Hippocampal formation (tissue), 2 donors: Measurements from ENCODE around the gene RRM2.

Source experiments
- DNase-seq, 2 donors: peaks; one replicate each; lab custom pipeline; 2025; lab: John Stamatoyannopoulos, UW

RRM2 gene

GRCh38 chr2:10122500-10123280 lies at the start of gene RRM2:
RRM2 (plus strand) TSS chr2:10122739; CDS start chr2:10122799, 60 bp downstream.
- DNase-seq: peak; percentile 43 to 83

DNA sequence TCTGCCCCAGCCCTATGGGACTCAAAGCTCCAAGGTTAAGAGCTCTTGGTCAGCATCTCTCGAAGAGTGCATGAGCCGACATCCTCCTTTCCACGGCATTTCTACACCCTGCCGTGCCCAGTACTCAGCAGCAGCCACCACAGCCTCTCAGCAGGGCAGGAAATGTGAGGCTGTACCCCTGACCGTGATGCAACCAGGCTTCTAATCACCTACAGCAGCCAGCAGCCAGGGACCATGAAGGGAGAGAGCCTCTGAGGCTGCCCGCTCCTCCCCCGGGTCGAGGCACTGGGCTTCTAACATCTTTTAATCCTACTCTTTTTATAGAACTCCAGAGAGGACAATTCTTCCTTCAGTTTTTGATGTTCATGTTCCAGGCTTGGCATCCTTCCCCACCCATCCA lies 48.8 kb upstream of the RRM2 start:
- no peak for DNase-seq

GRCh38 chr2:10075101-10075500 lies 47.4 kb upstream of the RRM2 start:
- DNase-seq: no peak

- DNase-seq: no peak
Measured at GRCh38 chr2:10075571-10076209, 46.8 kb upstream of the RRM2 start.

GRCh38 chr2:10076511-10076910 lies 46.0 kb upstream of the RRM2 start:
- DNase-seq: no peak

DNA sequence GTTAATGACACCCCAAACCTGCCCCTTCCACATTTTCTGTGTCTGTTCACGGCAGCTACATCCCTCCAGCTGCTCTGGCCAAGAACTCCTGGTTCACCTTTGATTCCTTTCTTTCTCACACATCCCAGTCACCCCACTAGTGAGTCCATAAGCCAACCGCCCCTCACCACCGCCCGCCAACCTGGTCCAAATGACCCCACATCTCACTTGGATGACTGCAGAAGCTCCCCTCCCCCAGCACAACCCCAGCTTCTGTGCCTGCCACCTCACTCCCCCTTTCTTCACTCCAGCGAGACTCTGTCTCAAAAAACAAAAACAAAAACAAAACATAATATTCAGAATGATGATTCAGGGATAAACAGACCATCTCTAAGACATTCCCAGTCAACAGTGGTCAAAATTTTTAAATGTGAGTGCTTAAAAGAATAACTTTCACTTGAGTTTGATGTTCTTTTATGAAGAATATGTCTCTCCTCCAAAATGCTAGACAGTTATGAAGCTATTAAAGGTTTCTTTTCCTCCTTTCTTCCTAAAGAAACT lies 45.5 kb upstream of the RRM2 start:
- DNase-seq: no peak

- DNase-seq: no peak
Measured at GRCh38 chr2:10078001-10078400, 44.5 kb upstream of the RRM2 start.

- peak in 1 of 2 donors; percentile 28 for DNase-seq
Measured at GRCh38 chr2:10078704-10079265, 43.8 kb upstream of the RRM2 start.

- DNase-seq: peak in 1 of 2 donors; percentile 44
Measured at GRCh38 chr2:10079266-10079869, 43.2 kb upstream of the RRM2 start.

DNA sequence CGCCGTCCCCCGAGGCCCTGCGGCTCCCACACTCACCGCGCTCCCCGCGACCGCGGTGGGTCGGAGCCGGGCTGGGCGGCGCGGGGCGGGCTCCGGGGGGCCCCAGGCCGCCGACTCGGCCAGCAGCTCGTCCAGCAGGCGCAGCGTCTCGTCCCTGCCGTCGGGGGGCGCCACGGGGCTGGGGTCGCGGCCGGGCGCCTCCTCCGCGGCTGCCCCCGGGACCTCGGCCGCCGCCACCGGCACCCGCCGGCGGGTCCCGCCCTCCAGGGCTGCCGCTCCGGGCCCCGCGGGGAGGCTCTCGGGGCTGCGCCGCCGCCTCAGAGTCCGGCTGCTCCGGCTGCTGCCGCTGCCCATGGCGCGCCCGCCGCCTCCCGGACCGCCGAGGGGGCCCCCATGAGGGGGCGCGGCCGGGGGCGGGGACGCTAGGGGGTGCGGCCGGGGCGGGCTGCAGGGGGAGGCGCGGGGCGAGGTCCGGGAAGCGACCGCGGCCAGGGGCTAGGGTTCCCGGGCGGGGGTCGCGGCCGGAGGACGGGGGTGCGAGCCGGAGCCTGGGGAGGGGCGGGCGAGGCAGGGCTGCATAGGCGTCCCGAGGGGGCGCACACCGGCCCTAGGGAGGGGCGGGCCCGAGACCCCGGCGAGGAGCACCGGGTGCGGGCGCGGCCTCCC lies 42.5 kb upstream of the RRM2 start, which contains the start of gene CYS1:
TSS of gene CYS1 (minus strand) at position 542 of the 666 bp plus-strand sequence. CDS start at position 354, 188 bp downstream.
- DNase-seq: no peak

DNA sequence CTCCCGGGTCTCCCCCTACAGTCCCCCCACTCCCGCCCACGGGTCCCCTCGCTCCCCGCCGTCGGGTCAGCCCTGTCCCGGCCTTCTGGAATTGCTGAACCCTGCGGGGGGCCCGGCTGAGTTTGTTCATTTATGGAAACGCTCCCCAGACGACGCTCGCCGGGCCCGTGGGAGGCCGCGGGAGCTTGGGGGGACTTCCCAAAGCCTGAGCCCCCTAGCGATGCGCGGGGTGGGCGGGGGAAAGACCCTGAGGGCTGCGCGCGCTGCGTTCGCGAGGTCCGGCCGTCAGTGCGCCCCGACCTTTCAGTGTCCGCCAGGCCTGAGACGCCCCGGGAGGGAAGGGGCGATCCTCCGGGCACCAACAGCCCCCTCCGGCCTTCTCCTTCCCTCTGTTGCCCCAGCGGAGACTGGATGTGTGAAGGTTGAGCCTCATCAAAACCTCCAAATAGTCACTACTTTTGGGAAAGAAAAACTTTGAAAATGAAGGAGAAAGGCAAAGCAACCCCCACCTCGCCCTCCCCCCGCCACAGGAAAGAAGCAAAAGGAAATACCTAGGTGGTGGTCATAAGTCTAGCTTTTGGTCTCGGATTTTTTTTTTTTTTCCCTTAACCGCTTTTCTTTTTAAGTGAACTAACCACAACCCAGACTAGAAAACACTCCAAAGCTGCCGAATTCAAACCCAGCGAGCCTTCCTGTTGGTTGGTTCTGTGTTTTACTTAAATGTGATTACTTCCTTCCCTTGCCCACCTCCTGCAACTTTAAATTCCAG lies 41.8 kb upstream of the RRM2 start:
- DNase-seq: no peak

DNA sequence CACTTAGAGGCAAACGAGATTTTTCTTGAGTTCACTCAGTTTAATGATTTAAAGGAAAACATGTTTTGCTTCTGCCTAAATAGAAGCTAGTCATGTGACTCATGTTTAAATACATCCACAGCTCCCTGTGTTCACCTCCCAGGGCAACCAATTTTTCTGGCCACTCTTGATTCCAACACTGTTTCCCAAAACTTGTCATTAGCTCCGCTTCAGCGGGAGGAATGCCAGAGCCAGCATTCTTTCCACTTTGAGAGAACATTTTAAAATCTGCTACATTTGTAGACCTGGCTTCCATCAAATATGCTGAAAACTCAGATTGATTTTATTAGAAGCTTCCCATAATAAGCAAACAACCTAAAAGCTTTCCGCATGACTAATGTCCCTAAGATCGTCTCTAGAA lies 39.5 kb upstream of the RRM2 start:
- no peak for DNase-seq

DNA sequence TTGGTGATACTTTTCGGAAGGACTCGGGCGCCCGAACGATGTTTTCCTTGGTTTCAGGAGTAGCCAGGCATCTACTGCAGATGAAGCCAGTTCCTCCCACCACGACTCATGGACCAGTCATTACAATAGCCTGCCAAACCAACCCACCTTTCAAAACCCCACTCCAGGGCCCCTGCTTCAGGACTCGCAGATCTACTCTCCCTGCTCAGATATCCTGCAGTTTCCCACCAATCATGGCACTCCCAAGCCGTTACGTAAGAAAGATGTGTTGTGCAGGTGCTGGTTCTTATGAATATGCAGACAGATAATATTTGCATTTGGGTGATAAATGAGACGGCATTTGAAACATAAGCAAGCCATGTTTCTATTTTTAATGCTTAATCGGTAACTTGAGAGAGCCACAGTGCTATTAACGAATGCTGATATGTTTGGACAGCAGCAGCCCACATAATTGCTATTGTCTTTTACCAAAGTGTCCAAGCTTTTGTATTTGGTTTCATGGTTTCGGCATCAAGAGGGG lies 38.8 kb upstream of the RRM2 start:
- no peak for DNase-seq

GRCh38 chr2:10084223-10084865 lies 38.2 kb upstream of the RRM2 start:
- no peak for DNase-seq

DNA sequence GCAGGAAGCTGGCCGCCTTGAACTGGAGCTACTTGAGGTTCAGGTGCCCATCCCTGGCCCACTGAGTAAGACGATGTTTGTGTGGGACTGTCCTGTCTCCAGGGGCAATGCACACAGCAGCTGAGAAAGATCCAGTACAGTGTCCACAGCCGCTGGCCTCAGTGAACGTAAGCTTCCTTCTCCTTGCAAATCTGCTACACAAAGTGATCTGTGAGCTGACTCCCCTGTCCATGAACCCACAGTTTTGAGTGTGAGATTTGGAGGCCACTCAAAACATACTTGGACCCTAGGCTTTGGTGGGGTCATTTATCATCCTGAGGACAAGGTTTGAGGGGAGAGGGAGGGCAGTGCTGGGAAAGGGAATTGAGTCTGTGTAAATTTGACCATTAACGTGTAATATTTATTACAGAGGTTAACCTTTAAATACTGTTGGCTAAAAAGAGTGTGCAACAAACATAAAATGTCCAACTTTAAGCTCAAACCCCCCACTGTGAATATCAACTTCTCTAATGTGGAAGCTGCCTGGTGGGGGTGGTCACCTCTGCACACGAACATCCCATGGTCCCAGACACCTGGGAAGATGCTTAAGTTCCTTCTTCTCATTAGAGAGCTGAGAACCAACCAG lies 37.4 kb upstream of the RRM2 start:
- no peak for DNase-seq

GRCh38 chr2:10085668-10086059 lies 36.9 kb upstream of the RRM2 start:
- no peak for DNase-seq

- no peak for DNase-seq
Measured at GRCh38 chr2:10086950-10087349, 35.6 kb upstream of the RRM2 start.

DNA sequence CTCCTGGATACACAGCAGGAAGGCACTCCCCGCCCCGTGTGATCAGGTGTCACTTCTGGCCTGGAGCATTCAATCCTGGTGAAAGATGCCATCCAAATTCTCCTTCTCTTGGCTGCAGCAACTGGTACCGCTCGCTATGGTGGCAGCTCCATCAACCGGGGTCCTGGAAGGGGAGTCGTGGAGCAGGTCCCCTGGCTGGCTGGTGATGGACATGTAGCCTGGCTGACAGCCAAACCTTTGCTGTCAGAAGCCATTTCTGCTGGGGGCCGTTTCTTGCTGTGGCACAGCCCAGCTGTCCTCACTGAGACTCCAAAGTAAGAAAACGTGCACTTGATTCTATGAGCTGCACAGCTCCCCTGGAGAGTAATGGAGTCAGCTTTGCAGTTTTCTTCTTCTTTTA lies 35.2 kb upstream of the RRM2 start:
- DNase-seq: no peak

- no peak for DNase-seq
Measured at GRCh38 chr2:10089565-10090190, 32.9 kb upstream of the RRM2 start.
